B cell (primary cell): ENCODE results near the gene MMGT1.

ENCODE experiments used
- CTCF ChIP-seq: fragments of 200-600 bp; IDR thresholded peaks from one replicate; pipeline ENCODE4 v1.8.0; 2022; ENCODE audit warnings: antibody characterized with exemption, mild to moderate bottlenecking
- EZH2 ChIP-seq: IDR thresholded peaks from 2 replicates; pipeline ENCODE4 v1.6.1; 2012; ENCODE audit warnings: borderline replicate concordance, low read depth, mild to moderate bottlenecking, moderate library complexity, low read length; ENCODE audit not compliant: insufficient read depth, poor library complexity, severe bottlenecking

- TF ChIP-seq CTCF, result no peak
- TF ChIP-seq EZH2, result no peak
Measured at GRCh38 chrX:135977611-135978010, 3.8 kb upstream of the MMGT1 start.
